A172 (cell line): ENCODE measurements around the gene RAP1GAP2. TPM values are rescaled to one million over a fixed set of nuclear protein-coding genes. Genes with fewer than 3 reads are reported as not detected.
"Not testable (repeated sequence)": the region's sequence is repeated elsewhere in the genome, so short reads cannot be mapped to it uniquely, and the experiment has no call there.

Source experiments
- DNase-seq: peaks from one replicate; pipeline ENCODE4 v3.0.0-alpha.2; 2015; ENCODE audit warnings: low spot score
- total RNA-seq: library from RNA; depleted of rRNA; stranded (reverse); fragments of >200 nt; shearing (Covaris generic); gene quantifications from 2 replicates; pipeline ENCODE4 v1.2.3, GENCODE V29; 2014; rRNA removed

RAP1GAP2 gene
- total RNA-seq, 1 experiment from 2014 or later: 6.4 TPM

DNA sequence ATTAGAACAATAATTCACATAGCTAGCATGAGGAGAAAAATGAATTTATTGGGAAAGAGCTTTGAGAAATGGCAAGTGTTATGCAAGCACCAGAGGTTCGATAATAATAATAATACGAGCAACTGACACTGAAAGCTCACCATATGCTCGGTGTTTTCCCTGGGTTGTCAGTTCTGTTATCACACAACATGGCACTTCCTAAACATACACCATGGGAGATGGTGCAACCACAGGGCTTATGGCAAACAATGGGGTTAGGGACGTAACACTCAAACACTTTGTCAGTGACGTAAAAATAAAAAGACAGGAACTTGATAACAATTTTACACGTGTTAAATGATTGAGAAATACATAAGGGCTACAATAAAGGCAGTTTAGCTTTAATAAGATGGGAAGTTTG is 243.5 kb downstream of the RAP1GAP2 start:
- no peak for DNase-seq

DNA sequence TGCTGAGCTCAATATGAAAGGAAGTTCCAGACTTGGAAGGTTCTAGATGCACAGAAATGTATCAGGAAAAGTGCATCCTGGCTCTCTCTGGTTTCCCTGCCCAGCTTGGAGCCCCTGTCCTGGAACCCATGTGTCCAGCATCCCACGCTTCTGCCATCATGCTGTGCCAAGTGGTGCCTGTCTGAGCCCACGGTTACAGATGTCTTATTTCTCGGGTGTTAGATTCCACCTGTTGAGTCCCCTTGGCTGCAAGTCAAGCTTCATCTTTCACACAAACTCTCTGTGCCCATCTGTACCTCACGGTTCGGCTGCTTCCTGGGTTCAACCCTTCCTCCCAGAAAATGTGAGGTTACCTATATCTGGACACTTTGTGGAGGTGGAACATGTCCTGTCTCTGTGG is 244.6 kb downstream of the RAP1GAP2 start:
- DNase-seq: no peak

DNA sequence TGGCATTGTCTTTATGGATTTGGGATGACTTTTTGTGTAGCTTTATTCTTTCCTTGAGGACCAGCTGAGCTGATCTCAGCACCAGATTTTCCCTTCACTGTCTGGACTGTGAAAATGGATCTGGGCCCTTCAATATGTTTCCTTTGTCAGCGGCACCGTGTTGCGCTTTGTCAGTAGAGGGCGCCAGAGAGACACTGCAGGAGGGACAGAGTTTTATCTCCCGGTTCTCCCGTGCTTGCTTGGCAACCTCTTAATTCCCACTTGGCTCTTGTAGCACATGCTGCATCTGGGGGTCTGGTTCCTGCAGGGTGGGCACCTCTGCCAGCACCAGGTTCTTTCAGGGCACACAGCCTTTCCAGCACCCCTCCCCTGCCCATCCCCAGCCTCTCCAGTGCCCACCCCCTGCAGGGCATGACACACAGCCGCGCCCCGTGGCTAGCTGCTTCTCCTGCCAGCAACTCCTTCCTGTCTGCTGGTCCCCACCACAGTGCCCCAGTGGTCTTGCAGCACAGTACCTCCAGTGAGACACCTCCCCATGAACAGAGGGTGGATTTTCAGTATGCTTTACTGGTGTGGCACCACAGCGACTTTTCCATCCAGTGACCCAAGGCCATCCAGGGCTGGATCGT is 247.6 kb downstream of the RAP1GAP2 start:
- no peak for DNase-seq

DNA sequence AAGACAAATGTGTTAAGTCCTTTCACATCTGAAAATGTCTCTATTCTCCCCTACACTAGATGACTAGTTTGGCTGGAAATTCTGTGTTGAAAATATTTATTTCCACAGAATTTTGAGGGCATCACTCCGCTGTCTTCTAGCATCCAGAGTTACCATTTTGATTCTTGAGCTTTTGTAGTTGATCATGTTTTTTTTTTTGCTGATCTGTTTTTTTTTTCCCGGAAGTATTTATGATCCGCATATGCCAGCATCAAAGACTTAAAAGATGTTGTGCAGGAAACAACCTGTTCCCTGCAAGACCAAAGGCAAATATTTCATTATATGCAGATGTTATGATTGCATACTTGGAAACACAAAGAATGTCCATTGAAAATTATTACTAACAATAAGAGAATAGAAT is 250.5 kb downstream of the RAP1GAP2 start:
- no peak for DNase-seq

DNA sequence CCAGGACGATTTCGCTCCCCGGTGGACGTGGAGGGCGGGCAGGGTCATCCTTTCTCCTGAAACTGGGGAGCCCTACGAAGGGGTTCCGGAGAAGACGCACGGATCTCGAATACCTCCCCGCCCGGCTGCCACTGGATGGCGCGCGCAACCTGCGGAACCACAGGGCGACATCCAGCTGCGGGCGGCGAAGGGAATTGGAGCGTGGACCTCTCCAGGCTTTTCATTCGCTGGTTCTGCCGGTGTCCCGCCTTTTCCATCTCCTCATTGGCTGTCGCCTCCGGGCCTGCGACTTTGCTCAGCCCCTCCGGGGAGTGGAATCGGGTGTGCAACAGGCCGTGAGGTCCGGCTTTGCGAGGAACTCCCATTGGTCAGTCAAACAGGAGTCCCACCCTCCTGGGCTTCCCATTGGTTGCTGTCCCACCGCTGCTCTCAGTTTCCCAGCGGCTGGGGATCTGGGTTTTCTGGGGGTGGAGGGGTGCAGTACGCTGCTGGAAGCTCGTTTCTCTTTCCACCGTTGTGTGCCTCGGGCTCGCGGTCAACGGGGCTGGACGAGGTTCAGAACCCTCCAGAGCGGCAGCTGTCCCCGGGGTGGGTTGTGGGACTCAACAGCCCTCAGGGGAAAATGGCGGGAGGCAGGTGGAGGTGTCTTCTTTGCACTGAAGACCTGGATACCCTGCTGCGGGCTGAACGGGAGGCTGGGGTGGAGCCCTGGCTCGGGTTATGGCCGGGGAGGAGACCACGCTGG is 252.7 kb downstream of the RAP1GAP2 start:
- peak; percentile 97 for DNase-seq

DNA sequence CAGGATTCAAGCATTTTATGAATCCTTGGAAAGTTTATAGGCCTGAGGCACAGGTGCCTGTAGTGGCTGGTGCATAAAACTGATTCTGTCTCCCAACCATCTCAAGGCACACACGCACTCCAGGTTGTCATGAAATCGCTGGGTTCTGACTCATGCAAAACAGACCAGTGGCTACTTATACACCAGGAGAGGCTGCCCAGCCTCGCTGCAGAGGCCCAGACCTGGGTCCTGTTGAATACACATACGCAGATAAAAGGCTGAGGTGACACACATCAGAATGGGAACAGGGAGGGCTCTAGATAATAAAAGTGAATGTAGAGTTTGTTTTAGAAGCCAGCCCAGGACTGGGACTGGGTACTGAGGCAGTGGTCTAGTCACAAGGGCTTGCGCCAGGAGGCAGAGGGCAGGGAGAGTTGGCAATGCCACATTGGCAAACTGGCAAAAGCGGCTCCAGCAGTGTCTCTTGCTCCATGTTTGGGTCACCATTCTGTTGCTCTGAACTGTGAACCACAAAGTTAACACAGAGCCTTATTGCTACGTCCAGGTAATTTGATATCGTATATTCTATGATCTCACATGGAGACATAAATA is 253.6 kb downstream of the RAP1GAP2 start:
- no peak for DNase-seq

DNA sequence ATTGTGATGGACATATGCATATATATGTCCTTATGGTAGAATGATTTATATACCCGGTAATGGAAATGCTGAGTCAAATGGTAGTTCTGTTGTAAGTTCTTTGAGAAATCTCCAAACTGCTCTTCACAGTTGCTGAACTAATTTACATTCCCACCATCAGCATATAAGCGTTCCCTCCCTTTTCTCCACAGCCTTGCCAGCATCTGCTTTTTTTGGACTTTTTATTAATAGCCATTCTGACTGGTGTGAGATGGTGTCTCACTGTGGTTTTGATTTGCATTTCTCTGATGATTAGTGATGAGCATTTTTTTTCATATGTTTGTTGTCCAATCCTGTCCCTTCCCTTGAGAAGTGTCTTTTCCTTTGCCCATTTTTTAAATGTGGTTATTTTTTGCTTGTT is 258.6 kb downstream of the RAP1GAP2 start:
- DNase-seq: not testable (repeated sequence)

DNA sequence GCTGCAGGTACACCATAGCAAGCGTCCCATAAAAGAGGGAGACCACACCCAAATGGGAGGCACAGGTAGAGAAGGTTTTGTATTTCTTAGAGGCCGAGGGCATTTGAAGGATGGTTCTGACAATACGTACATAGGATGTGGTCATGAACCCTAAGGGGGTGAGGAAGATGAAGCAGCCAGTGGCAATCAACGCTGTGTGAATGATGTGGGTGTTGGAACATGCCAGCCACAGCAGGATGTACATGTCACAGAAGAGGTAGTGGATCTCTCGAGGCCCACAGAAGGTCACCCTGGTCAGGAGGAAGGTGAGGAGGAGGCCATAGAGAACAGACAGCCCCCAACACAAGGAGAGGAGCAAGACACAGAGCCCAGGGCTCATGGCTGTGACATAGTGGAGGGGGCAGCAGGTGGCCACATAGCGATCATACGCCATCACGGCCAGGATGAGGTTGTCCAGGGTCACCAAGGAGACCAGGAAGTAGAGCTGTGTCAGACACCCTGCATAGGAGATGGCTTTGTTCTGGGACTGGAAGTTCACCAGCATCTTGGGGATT is 266.7 kb downstream of the RAP1GAP2 start:
- DNase-seq: not testable (repeated sequence)

DNA sequence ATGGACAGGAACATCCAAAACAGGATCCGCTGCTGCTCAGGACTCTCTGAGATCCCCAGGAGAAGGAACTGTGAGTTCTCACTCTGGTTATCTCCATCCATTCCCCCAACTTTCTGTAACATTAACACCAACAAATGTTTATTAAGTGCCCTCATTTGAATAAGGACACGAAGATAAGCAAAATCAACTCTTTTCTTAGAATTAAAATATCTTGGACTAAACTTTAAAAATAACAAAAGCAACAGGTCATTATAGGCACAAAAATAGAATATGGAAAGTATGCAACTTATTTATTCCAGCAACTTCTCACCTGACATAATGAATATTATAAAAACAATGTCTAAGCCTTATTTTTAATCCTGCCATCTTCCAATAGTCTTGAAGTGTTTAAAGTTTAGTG is 267.3 kb downstream of the RAP1GAP2 start, which contains the start of gene OR1D5:
Gene OR1D5 (minus strand): TSS at position 101 of the 400 bp plus-strand sequence. CDS start 0 bp downstream, at position 101.
- DNase-seq: not testable (repeated sequence)

DNA sequence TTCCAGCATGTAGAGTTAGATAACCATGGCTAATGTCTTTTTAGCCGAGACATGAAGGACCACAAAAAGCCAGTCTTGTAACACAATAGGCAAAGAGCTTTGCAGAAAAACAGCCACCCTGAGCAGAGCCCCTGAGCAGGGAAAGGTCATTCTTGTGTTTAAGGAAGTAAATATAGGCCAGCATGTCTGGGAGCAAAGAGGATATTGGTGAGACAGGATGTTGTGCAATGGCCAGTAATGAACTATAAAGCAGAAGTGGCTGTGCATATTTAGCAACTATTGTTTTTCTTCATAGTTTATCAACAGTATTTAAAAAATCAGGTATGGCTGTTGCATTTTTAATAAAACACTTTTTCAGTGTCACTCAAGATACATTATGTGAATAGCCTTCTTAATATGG is 269.0 kb downstream of the RAP1GAP2 start:
- not testable (repeated sequence) for DNase-seq

DNA sequence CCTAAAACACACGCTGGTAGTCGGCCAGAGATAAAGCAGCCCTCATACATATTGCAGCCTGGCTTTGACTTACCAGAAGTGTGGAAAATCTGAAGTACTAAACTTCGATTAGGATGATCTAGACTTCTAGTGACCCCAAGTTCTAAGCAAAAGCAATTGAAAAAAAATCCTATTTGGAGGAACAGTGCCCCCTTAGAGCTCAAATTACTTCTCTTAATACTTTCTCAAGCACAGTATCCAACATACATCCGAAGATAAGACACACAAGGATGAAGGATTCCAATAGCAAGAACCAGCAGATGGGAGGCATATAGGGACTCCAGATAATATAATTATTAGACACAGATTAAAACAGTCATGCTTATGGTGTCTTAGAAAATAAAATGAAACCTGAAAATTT is 277.6 kb downstream of the RAP1GAP2 start:
- not testable (repeated sequence) for DNase-seq

Other genes with a start within 250 kb of the RAP1GAP2 start
- gene PAFAH1B1, start 202.8 kb upstream of the RAP1GAP2 start, total RNA-seq: 77.4 and 79.1 TPM in 2 replicates
- gene CLUH, start 84.7 kb upstream of the RAP1GAP2 start, total RNA-seq: 52.2 and 55.9 TPM in 2 replicates
- not detected in 2 replicates for gene CCDC92B, start 46.8 kb upstream of the RAP1GAP2 start, total RNA-seq